SU-DHL-6 (cell line): ENCODE results near the gene RBFOX1.

Experiments used
- H2AFZ ChIP-seq: fragments of 200-600 bp; sonication (generic); 2 replicates; pipeline ENCODE4 v1.6.1; 2014; ENCODE audit warnings: low read depth, mild to moderate bottlenecking, moderate library complexity, mixed read lengths, antibody characterized with exemption, low read length; ENCODE audit not compliant: severe bottlenecking
- H3F3A ChIP-seq: fragments of 200-600 bp; shearing (Covaris generic); 2 replicates; pipeline ENCODE4 v1.6.0; 2016; ENCODE audit warnings: antibody characterized with exemption, mild to moderate bottlenecking; ENCODE audit not compliant: insufficient read depth
- H3K27ac ChIP-seq: fragments of 200-600 bp; sonication (generic); 2 replicates; pipeline ENCODE4 v1.5.1; 2016; ENCODE audit warnings: low read depth, mild to moderate bottlenecking, low read length, moderate library complexity, mixed read lengths
- H3K27me3 ChIP-seq: fragments of 200-600 bp; sonication (generic), shearing (Covaris generic); 2 replicates; pipeline ENCODE4 v1.6.0; 2014; ENCODE audit warnings: mild to moderate bottlenecking, low read length
- H3K36me3 ChIP-seq: fragments of 200-600 bp; sonication (generic); 2 replicates; pipeline ENCODE4 v1.6.1; 2014; ENCODE audit warnings: mild to moderate bottlenecking, low read length, mixed read lengths
- H3K4me2 ChIP-seq: fragments of 300-600, 200-600 bp; shearing (Covaris generic), sonication (generic); 2 replicates; pipeline ENCODE4 v1.6.0; 2014; ENCODE audit warnings: low read length, low read depth, mild to moderate bottlenecking; ENCODE audit not compliant: poor library complexity, severe bottlenecking
- H3K4me3 ChIP-seq: fragments of 200-600 bp; sonication (generic); 2 replicates; pipeline ENCODE4 v1.5.1; 2014; ENCODE audit warnings: antibody characterized with exemption, low read length, mild to moderate bottlenecking, mixed read lengths; ENCODE audit not compliant: insufficient read depth, poor library complexity, severe bottlenecking
- H3K79me2 ChIP-seq: fragments of 200-600 bp; sonication (generic); 2 replicates; pipeline ENCODE4 v1.6.1; 2014; ENCODE audit warnings: mild to moderate bottlenecking, low read length, moderate library complexity; ENCODE audit not compliant: insufficient read depth
- H3K9ac ChIP-seq: fragments of 200-600 bp; sonication (generic); 2 replicates; pipeline ENCODE4 v1.7.0; 2014; ENCODE audit warnings: mild to moderate bottlenecking, low read length
- H3K9me2 ChIP-seq: fragments of 200-600 bp; sonication (generic); replicated peaks from 2 replicates; pipeline ENCODE4 v1.6.1; 2014; ENCODE audit warnings: low read length; ENCODE audit not compliant: insufficient read depth
- H3K9me3 ChIP-seq: fragments of 200-600 bp; sonication (generic); 2 replicates; pipeline ENCODE4 v1.6.1; 2014; ENCODE audit warnings: low read length, mixed read lengths; ENCODE audit not compliant: insufficient read depth
- H4K20me1 ChIP-seq: fragments of 200-600 bp; sonication (generic); 2 replicates; pipeline ENCODE4 v1.6.1; 2014; ENCODE audit warnings: low read depth, mild to moderate bottlenecking, antibody characterized with exemption, low read length, moderate library complexity, mixed read lengths
- CTCF ChIP-seq: fragments of 200-600 bp; sonication (generic); IDR thresholded peaks from one replicate; pipeline ENCODE4 v1.5.1; 2017; ENCODE audit warnings: antibody characterized with exemption, mild to moderate bottlenecking, low read length, moderate library complexity; ENCODE audit not compliant: insufficient read depth, poor library complexity, severe bottlenecking
- EZH2phosphoT487 ChIP-seq: fragments of 200-600 bp; sonication (generic), shearing (Covaris generic); conservative IDR thresholded peaks from 2 replicates; pipeline ENCODE4 v1.6.1; 2018; ENCODE audit warnings: mild to moderate bottlenecking, antibody characterized with exemption, low read length, moderate library complexity, mixed read lengths

The RBFOX1 gene

GRCh38 chr16:7722761-7723160, 390.1 kb downstream of the RBFOX1 start:
- Histone ChIP-seq H3K4me2 (no peak overlapping the region), H3K9ac (no peak overlapping the region), H3K9me3 (no peaks in the 10 kb centered on the region), H3K4me3 (no peak overlapping the region), H2AFZ (no peak overlapping the region), H3K36me3 (no peaks in the 10 kb centered on the region), H4K20me1 (no peaks in the 10 kb centered on the region), H3K9me2 (no peaks in the 10 kb centered on the region), H3K27me3 (no peaks in the 10 kb centered on the region), H3F3A (no peaks in the 10 kb centered on the region), H3K79me2 (no peaks in the 10 kb centered on the region), H3K27ac (no peak overlapping the region)
- no peak for TF ChIP-seq EZH2phosphoT487

- no peak overlapping the region for H3K4me3 ChIP-seq
- H3K27me3 ChIP-seq, result no peaks in the 10 kb centered on the region
- no peak overlapping the region for H3K4me2 ChIP-seq
- TF ChIP-seq CTCF (no peak), EZH2phosphoT487 (no peak)
- no peaks in the 10 kb centered on the region for H3F3A ChIP-seq
- H3K27ac ChIP-seq, result no peak overlapping the region
- no peak overlapping the region for H2AFZ ChIP-seq
- H3K79me2 ChIP-seq, result no peaks in the 10 kb centered on the region
- H3K9me3 ChIP-seq, result no peaks in the 10 kb centered on the region
- no peak overlapping the region for H3K9ac ChIP-seq
- no peaks in the 10 kb centered on the region for H4K20me1 ChIP-seq
- H3K36me3 ChIP-seq, result no peaks in the 10 kb centered on the region
- H3K9me2 ChIP-seq, result no peaks in the 10 kb centered on the region
These were observed 398.5 kb downstream of the RBFOX1 start for GRCh38 chr16:7731141-7731540.

- H3K4me2 ChIP-seq, result no peak overlapping the region
- no peaks in the 10 kb centered on the region for H3K9me2 ChIP-seq
- H3K36me3 ChIP-seq, result no peaks in the 10 kb centered on the region
- H3K9ac ChIP-seq, result no peak overlapping the region
- peaks cover 6% of the 10 kb centered on the region; the same call in 1 of the 2 replicates for H3K9me3 ChIP-seq
- no peak overlapping the region for H3K4me3 ChIP-seq
- no peaks in the 10 kb centered on the region for H3K27me3 ChIP-seq
- no peaks in the 10 kb centered on the region for H3K79me2 ChIP-seq
- H3K27ac ChIP-seq, result no peak overlapping the region
- no peaks in the 10 kb centered on the region for H3F3A ChIP-seq
- TF ChIP-seq CTCF, result no peak
- no peak for TF ChIP-seq EZH2phosphoT487
- no peaks in the 10 kb centered on the region for H4K20me1 ChIP-seq
- no peak overlapping the region for H2AFZ ChIP-seq
These were observed 403.6 kb downstream of the RBFOX1 start for GRCh38 chr16:7736138-7736665.

GRCh38 chr16:7742626-7743025, 410.0 kb downstream of the RBFOX1 start:
- Histone ChIP-seq H2AFZ (no peak overlapping the region), H4K20me1 (no peaks in the 10 kb centered on the region), H3K27me3 (no peaks in the 10 kb centered on the region), H3K9me2 (no peaks in the 10 kb centered on the region), H3K4me3 (no peak overlapping the region), H3F3A (no peaks in the 10 kb centered on the region), H3K27ac (no peak overlapping the region), H3K4me2 (no peak overlapping the region), H3K36me3 (no peaks in the 10 kb centered on the region), H3K79me2 (no peaks in the 10 kb centered on the region), H3K9me3 (peaks cover 6% of the 10 kb centered on the region; the same call in 1 of the 2 replicates), H3K9ac (no peak overlapping the region)
- TF ChIP-seq CTCF (no peak), EZH2phosphoT487 (no peak)
